Astrocyte (in vitro differentiated cells and primary cell): ENCODE results near the gene MAGI3.

Experiments used
- CTCF ChIP-seq: IDR thresholded peaks from 2 replicates; pipeline ENCODE4 v1.5.1; 2011; ENCODE audit warnings: low read depth, mild to moderate bottlenecking, inconsistent platforms, low read length, moderate library complexity; ENCODE audit not compliant: insufficient read depth
- EZH2 ChIP-seq: IDR thresholded peaks from 2 replicates; pipeline ENCODE4 v1.6.1; 2012; ENCODE audit warnings: mild to moderate bottlenecking, low read length, inconsistent platforms; ENCODE audit not compliant: insufficient read depth

GRCh38 chr1:113666126-113666525, 275.8 kb downstream of the MAGI3 start:
- TF ChIP-seq CTCF: no peak
- no peak for TF ChIP-seq EZH2
